ENCODE data around the gene RNF32.

DNA sequence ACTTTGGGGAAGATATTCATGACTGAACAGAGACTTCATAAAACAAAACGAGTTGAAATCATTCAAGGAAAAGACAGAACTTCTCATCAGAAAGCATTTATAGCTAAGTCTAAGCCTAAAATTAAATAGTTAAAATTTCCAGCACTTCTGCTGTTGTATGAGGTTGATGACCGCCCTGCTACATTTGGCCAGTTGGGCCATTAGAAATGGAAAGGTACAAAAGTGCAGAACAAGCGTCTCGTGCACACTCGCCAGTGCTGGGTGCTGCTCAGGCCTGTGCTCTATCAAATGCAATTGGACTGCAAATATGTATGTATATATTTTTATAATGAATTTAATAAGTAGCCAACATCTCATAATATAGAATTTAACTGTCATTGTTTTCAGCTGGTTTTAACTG is 34.4 kb upstream of the RNF32 start:
- TF ChIP-seq, protein P1, sequence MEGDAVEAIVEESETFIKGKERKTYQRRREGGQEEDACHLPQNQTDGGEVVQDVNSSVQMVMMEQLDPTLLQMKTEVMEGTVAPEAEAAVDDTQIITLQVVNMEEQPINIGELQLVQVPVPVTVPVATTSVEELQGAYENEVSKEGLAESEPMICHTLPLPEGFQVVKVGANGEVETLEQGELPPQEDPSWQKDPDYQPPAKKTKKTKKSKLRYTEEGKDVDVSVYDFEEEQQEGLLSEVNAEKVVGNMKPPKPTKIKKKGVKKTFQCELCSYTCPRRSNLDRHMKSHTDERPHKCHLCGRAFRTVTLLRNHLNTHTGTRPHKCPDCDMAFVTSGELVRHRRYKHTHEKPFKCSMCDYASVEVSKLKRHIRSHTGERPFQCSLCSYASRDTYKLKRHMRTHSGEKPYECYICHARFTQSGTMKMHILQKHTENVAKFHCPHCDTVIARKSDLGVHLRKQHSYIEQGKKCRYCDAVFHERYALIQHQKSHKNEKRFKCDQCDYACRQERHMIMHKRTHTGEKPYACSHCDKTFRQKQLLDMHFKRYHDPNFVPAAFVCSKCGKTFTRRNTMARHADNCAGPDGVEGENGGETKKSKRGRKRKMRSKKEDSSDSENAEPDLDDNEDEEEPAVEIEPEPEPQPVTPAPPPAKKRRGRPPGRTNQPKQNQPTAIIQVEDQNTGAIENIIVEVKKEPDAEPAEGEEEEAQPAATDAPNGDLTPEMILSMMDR (IDR thresholded peaks at IDR 0.05): no peak
- TF ChIP-seq POLR2A (IDR thresholded peaks at IDR 0.05; ENCODE audit: low read depth): no peak
